Effector CD8-positive, alpha-beta T cell (primary cell): ENCODE data around the gene ETV6.

ENCODE experiments used
- DNase-seq: peaks from one replicate; lab custom pipeline; 2025; lab: John Stamatoyannopoulos, UW

Gene ETV6

GRCh38 chr12:11739980-11740577, 90.6 kb downstream of the ETV6 start:
- no peak for DNase-seq

GRCh38 chr12:11741434-11742092, 92.1 kb downstream of the ETV6 start:
- no peak for DNase-seq

GRCh38 chr12:11743423-11744409, 94.2 kb downstream of the ETV6 start:
- DNase-seq = no peak

- no peak for DNase-seq
Observed at GRCh38 chr12:11744410-11744801, 94.9 kb downstream of the ETV6 start.

- no peak for DNase-seq
Observed at GRCh38 chr12:11745113-11745512, 95.6 kb downstream of the ETV6 start.

GRCh38 chr12:11746024-11746771, 96.7 kb downstream of the ETV6 start:
- no peak for DNase-seq

- DNase-seq = no peak
Observed at GRCh38 chr12:11746940-11747716, 97.7 kb downstream of the ETV6 start.

GRCh38 chr12:11747969-11748368, 98.5 kb downstream of the ETV6 start:
- DNase-seq = no peak

- DNase-seq = no peak
Observed at GRCh38 chr12:11748903-11749302, 99.4 kb downstream of the ETV6 start.

GRCh38 chr12:11749943-11750690, 100.6 kb downstream of the ETV6 start:
- no peak for DNase-seq

GRCh38 chr12:11752403-11753149, 103.1 kb downstream of the ETV6 start:
- DNase-seq = no peak

GRCh38 chr12:11753150-11753499, 103.7 kb downstream of the ETV6 start:
- no peak for DNase-seq

GRCh38 chr12:11753826-11754225, 104.4 kb downstream of the ETV6 start:
- DNase-seq = no peak

GRCh38 chr12:11754256-11754655, 104.8 kb downstream of the ETV6 start:
- DNase-seq = no peak

GRCh38 chr12:11755302-11755930, 105.9 kb downstream of the ETV6 start:
- DNase-seq = no peak

- no peak for DNase-seq
Observed at GRCh38 chr12:11756022-11756421, 106.5 kb downstream of the ETV6 start.

- DNase-seq = no peak
Observed at GRCh38 chr12:11756523-11756922, 107.0 kb downstream of the ETV6 start.

- DNase-seq = no peak
Observed at GRCh38 chr12:11757095-11757494, 107.6 kb downstream of the ETV6 start.

- DNase-seq = no peak
Observed at GRCh38 chr12:11757531-11757930, 108.1 kb downstream of the ETV6 start.
